SK-N-MC (cell line): ENCODE results near the gene EHD3.

Source experiments
- EZH2 ChIP-seq: fragments of 200-600 bp; sonication (generic); IDR thresholded peaks from one replicate; pipeline ENCODE4 v1.6.1; 2017; ENCODE audit warnings: antibody characterized with exemption
- FOXP2 ChIP-seq: optimal IDR thresholded peaks from 2 replicates; pipeline ENCODE3; 2011; ENCODE audit warnings: mild to moderate bottlenecking, moderate library complexity; ENCODE audit not compliant: insufficient read depth; ENCODE audit errors: extremely low read length, control extremely low read depth
- POLR2AphosphoS5 ChIP-seq: IDR thresholded peaks from 2 replicates; pipeline ENCODE4 v1.6.1; 2012; ENCODE audit warnings: mild to moderate bottlenecking, low read depth, low read length, borderline replicate concordance

- TF ChIP-seq EZH2 (no peak), POLR2AphosphoS5 (no peak), FOXP2 (no peak)
Measured at GRCh38 chr2:31219131-31219969, 14.6 kb upstream of the EHD3 start.
